ENCODE data around the gene IZUMO1.
A peak's percentile ranks its signal among the peaks of the same experiment; 100 is the strongest.
"Not testable (repeated sequence)": the region's sequence is repeated elsewhere in the genome, so short reads cannot be mapped to it uniquely, and the experiment has no call there.

Gene IZUMO1

GRCh38 chr19:48737360-48737998 is 9.2 kb downstream of the IZUMO1 start:
- no peak for DNase-seq (ENCODE audit: low read depth)

GRCh38 chr19:48735031-48735615 is 11.6 kb downstream of the IZUMO1 start:
- no peak for DNase-seq (ENCODE audit: low read depth)

GRCh38 chr19:48734625-48735024 is 12.1 kb downstream of the IZUMO1 start:
- no peak for DNase-seq (ENCODE audit: low read depth)

- no peak for DNase-seq (ENCODE audit: low read depth)
Observed at GRCh38 chr19:48731452-48731851, 15.3 kb downstream of the IZUMO1 start.

GRCh38 chr19:48728911-48729664 is 17.6 kb downstream of the IZUMO1 start:
- no peak for DNase-seq (ENCODE audit: low read depth)

GRCh38 chr19:48726556-48726955 is 20.2 kb downstream of the IZUMO1 start:
- DNase-seq (ENCODE audit: low read depth), result no peak

GRCh38 chr19:48724796-48725753 is 21.6 kb downstream of the IZUMO1 start:
- DNase-seq (ENCODE audit: low read depth), result no peak

- DNase-seq (ENCODE audit: low read depth), result no peak
Observed at GRCh38 chr19:48722196-48722708, 24.5 kb downstream of the IZUMO1 start.

- DNase-seq (ENCODE audit: low read depth), result peak; percentile 87
Observed at GRCh38 chr19:48720613-48721296, 26.0 kb downstream of the IZUMO1 start.

- DNase-seq (ENCODE audit: low read depth), result no peak
Observed at GRCh38 chr19:48720251-48720612, 26.5 kb downstream of the IZUMO1 start.

GRCh38 chr19:48719263-48720171 is 27.2 kb downstream of the IZUMO1 start, which contains the start of gene MAMSTR:
Gene MAMSTR (minus strand): TSS chr19:48719725. CDS start chr19:48719031, 694 bp downstream.
- DNase-seq (ENCODE audit: low read depth), result no peak

- no peak for DNase-seq (ENCODE audit: low read depth)
Observed at GRCh38 chr19:48718711-48719231, 27.9 kb downstream of the IZUMO1 start.

- not testable (repeated sequence) for DNase-seq (ENCODE audit: low read depth)
Observed at GRCh38 chr19:48718106-48718505, 28.6 kb downstream of the IZUMO1 start.

GRCh38 chr19:48716562-48717291 is 30.0 kb downstream of the IZUMO1 start:
- no peak for DNase-seq (ENCODE audit: low read depth)

GRCh38 chr19:48715681-48716171 is 31.0 kb downstream of the IZUMO1 start:
- DNase-seq (ENCODE audit: low read depth), result no peak

- no peak for DNase-seq (ENCODE audit: low read depth)
Observed at GRCh38 chr19:48714759-48715675, 31.7 kb downstream of the IZUMO1 start.

GRCh38 chr19:48713864-48714755 is 32.6 kb downstream of the IZUMO1 start:
- peak; percentile 96 for DNase-seq (ENCODE audit: low read depth)
